LNCaP clone FGC (cell line): ENCODE data around the gene MYO1H.

Source experiments
- DNase-seq: peaks from one replicate; pipeline ENCODE4 v3.0.0-alpha.2; 2011; ENCODE audit warnings: low read depth
- H3K4me3 ChIP-seq: 2 replicates; pipeline ENCODE4 v1.5.1; 2011; ENCODE audit warnings: mild to moderate bottlenecking, low read depth, low read length, control low read depth
- TF ChIP-seq, protein P1 (sequence below): IDR thresholded peaks from 2 replicates; pipeline ENCODE4 v1.5.1; 2012; ENCODE audit warnings: mild to moderate bottlenecking; ENCODE audit not compliant: control insufficient read depth, insufficient read depth; ENCODE audit errors: extremely low read depth

The MYO1H gene

DNA sequence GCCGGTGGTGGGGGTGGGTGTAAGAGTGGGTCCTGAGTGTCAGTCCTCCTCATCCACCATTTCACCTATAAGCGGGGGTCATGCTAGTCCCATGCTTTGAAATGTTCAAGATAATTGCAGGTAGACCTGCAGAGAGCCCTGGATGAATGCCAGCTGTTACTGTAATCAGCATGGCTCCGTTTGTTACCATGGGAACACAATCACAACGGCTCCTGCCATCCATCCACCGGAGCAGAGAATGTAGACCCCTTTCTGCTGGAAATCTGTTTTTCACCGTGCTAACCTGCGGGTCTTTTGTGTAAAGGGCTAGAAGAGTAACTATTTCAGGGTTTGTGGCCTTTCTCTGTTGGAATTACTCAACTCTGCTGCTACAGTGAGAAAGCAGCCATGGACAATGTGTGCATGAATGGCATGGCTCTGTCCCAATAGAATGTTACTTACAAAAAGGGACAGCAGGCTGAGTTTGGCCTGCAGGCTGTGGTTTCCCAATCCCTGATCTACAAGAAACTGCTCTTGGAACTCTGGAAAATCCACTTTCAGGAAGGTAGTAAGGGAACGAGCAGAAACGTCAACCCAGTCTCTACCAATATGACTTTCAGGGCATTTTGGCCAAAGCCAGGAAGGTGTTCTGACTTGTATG, 93.3 kb downstream of the MYO1H start:
- H3K4me3 ChIP-seq, result no peak overlapping the region
- DNase-seq, result no peak
- TF ChIP-seq, protein P1, sequence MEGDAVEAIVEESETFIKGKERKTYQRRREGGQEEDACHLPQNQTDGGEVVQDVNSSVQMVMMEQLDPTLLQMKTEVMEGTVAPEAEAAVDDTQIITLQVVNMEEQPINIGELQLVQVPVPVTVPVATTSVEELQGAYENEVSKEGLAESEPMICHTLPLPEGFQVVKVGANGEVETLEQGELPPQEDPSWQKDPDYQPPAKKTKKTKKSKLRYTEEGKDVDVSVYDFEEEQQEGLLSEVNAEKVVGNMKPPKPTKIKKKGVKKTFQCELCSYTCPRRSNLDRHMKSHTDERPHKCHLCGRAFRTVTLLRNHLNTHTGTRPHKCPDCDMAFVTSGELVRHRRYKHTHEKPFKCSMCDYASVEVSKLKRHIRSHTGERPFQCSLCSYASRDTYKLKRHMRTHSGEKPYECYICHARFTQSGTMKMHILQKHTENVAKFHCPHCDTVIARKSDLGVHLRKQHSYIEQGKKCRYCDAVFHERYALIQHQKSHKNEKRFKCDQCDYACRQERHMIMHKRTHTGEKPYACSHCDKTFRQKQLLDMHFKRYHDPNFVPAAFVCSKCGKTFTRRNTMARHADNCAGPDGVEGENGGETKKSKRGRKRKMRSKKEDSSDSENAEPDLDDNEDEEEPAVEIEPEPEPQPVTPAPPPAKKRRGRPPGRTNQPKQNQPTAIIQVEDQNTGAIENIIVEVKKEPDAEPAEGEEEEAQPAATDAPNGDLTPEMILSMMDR, result no peak

DNA sequence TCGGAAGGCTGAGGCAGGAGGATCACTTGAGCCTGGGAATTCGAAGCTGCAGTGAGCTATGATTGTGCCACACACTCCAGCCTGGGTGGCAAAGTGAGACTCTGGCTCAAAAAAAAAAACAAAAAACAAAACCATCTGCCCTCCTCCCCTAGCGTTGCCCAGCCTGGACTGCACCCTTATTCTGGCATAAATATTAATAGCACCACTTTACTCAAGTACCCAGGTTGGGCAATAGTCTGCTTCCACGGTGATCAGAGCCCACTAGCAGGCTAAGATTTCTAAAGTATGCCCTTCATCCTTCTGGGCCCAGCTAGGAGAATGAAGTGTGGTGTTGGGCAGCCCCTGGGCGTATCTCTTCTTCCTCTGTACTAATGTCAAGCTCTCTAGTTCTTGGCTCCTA, 96.1 kb downstream of the MYO1H start:
- H3K4me3 ChIP-seq, result no peak overlapping the region
- TF ChIP-seq, protein P1, result no peak
- no peak for DNase-seq

DNA sequence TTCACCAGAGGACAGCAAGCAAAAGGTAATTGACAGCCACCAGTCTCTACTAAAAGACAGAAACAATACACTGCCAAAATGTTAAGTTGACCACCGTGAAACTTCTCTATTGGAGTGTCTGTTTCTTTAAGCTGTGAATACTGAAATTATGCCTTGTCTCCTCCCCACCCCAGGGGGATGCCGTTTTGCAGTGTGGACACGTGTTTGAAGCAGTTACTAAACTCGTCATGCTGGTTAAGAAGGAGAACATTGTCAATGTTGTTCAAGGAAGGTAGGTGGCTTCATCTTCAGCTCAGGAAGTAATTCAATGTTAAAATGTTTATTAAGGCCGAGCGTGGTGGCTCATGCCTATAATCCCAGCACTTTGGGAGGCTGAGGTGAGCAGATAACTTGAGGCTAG, 96.6 kb downstream of the MYO1H start:
- TF ChIP-seq, protein P1, result no peak
- H3K4me3 ChIP-seq, result no peak overlapping the region
- DNase-seq, result no peak

DNA sequence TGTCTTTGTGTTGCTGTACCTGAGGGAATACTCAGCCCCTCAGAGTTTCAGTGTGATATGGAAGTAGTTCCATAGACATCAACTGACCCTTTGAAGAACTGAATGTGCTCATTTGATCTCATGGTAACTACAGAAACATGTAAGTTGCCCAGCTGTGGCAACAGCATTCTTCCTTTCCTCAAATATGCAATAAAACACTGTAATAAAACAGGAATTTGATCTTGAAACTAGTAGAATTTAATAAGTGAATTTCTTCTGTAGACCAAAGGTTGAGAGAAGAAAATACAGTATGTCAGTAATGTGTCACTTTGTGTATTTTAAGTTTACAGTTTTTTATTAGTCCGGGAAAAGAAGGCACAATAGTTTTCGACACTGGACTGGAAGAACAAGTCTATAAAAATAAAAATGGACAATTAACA, 97.5 kb downstream of the MYO1H start:
- TF ChIP-seq, protein P1, result no peak
- DNase-seq, result peak; percentile 50

DNA sequence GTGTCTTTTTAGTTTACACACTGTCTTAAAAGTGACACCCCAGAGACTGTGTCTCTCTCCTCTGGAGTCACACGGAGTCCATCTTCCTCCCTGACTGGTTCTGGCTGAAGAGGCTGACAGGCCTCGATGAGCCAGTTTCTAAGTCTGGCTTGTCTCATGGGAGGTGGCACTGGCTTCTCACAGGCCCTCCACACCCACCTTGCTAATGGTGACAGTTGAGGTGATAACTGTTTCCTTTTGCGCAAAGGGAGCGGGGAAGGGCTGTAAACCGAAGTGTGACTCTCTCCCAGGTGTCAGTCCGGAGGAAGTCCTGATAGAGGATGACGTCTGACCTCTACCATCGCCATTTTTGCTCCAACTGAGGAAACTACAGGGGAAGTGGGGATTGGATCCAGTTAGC, 99.2 kb downstream of the MYO1H start:
- TF ChIP-seq, protein P1, result no peak
- H3K4me3 ChIP-seq, result no peak overlapping the region
- no peak for DNase-seq

More for the DNA sequence above, 97.5 kb downstream of the MYO1H start:
- no peak overlapping the region; the same call in 1 of the 2 replicates for H3K4me3 ChIP-seq

DNA sequence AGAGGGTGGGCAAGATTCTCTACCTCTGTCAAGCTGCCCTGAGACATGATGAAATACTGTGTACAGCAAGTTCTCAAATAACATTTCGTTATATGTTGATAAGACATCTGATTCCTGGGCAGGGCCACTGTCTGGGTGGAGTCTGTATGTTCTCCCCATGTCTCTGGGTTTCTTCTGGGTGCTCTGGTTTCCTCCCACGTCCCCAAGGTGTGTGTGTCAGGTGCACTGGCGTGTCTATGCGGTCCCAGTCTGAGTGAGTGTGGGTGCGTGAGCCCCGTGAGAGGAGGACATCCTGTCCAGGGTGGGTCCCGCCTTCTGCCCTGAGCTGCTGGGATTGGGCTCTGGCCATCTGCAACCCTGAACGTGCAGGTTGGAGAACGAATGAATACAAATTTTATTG, 99.8 kb downstream of the MYO1H start:
- no peak overlapping the region for H3K4me3 ChIP-seq
- TF ChIP-seq, protein P1, result no peak
- DNase-seq, result no peak

DNA sequence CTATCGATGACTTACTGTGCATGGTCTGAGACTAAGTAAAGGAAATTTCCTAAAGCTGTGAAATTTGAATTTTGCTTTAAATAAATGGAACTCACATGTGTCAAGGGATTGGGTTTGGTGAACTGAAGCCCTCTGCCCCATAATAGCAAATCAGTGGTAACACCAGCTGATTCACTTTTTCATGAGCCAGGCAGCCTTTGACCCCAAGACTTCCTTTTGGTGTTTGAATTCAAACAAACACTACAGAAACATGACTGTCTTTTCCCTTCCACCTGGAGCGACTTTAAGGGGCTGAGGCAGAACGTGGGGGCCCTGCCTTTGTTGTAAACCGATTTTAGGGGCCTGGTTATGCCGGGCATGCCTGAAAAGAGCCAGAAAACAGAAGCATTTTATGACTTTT, 100.6 kb downstream of the MYO1H start:
- TF ChIP-seq, protein P1, result no peak
- H3K4me3 ChIP-seq, result no peak overlapping the region
- DNase-seq, result no peak
